GM19099 (cell line): ENCODE data around the gene KANSL1.

Experiments
- POLR2A ChIP-seq: IDR thresholded peaks from 3 replicates; pipeline ENCODE4 v1.6.1; 2011; ENCODE audit warnings: low read depth; ENCODE audit not compliant: insufficient read length; ENCODE audit errors: extremely low read depth

Gene KANSL1

DNA sequence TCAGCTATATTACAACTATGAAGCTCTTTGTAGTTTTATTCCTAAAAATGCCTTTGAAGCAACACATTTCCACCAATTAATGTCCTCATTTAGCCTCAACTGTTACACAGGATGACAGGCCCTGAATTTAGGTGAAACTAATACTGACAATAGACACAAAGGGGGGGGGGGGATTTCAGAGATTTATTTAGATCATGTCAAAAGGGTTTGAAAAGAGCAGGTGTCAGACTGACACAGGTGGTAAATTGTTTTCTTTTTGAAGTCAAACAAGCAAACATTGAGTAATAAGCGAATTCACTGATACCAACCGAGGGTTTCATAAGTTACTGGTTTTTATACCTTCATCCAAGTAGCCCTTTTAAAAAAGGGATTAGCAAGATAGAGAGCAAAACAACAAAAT lies 40.8 kb downstream of the KANSL1 start:
- no peak for TF ChIP-seq POLR2A

DNA sequence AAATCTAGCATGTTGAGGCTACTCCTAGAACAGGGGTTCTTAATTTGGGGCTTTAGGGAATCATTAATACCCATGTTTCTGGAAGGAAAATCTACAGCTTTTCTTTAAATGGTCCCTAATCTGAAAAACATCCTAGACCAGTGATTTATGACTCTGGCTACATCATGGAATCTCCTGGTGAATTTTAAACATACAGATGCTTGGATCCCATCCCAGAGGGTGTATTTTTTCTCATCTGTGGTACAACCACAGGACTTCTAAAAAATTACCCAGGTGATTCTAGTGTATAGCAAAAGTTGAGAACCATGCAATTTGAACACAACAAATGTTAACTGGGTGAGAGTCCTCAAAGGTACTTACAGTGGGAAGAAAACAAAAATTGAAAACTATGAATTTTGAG lies 41.5 kb downstream of the KANSL1 start:
- no peak for TF ChIP-seq POLR2A

DNA sequence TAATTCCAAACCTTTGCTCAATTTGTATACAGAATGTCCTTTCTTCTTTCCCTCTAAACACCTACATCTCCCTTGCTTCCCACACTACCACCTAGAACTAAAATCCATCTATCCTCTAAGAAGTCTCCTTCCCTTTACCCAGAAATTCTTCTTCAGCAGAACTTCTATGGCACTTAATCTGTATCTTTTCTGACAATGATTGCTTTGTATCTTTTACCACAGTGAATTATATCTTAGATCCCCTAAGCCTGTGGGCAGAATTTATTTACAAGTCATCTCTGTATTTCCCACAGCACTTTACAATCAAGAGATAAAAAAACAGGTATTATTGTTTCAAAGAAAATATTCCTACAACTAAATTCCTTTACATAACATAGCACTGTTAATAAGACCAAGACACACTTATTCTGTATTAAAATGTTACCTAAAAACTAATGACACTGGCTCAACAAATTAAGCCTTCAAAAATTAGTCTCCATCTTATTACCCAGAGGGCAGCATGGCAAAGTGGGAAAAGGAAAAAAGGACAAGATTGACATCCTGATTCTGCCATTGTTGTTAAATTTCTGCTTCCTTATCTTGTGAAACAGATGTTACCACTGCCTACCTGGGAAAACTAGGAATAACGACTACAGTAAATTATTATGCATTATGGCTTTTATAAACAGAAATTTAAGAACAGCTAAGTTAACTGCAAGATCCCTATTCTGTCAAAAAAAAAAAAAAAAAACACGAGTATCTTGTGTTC lies 42.8 kb downstream of the KANSL1 start:
- TF ChIP-seq POLR2A = no peak

DNA sequence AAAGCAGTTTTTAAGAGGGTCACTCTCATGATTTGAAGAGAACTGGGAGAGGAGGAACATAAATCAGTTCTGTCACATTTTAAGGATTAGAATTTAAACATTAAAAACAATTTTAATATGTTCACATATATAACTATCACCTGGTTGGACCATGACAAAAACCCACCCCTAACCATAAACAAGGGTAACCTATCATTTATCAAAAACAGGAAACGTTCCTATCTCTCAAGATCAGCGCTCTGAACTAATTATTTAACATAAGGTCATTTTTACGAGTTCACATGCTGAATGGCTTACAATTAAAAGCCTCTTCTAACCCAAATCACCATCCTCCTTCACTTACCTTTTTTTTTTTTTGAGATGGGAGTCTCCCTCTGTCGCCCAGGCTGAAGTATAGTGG lies 45.0 kb downstream of the KANSL1 start:
- TF ChIP-seq POLR2A = no peak

DNA sequence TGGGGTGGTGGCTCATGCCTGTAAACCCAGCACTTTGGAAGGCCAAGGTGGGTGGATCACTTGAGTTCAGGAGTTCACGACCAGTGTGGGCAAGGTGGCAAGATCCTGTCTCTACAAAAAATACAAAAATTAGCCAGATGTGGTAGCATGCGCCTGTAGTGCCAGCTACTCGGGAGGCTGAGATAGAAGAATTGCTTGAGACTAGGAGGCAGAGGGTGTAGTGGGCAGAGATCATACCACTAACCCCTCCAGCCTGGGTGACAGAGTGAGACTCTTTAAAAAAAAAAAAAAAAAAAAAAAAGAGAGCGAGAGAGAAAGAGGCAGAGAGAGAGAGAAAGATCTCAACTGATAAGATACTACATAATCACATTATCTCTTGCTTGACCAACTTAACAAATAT lies 45.9 kb downstream of the KANSL1 start:
- TF ChIP-seq POLR2A = no peak

DNA sequence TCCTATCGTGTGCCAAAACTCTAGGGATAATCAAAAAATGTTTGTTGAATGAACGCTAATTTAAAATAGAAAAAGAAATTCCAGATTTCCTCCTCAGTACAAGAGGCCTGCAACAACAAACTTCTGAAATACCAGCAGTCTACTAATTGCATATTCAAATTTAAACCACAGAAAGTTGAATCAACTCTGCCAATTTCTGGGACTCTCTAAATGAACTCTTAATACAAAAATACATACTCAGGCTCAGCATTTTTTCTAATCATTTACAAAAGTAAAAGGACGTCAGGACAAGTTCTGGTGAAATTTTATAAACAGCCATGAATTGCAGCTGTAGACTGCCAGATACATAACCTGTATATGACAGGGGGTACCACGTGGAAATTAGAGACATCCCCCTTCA lies 49.0 kb downstream of the KANSL1 start:
- TF ChIP-seq POLR2A = no peak

DNA sequence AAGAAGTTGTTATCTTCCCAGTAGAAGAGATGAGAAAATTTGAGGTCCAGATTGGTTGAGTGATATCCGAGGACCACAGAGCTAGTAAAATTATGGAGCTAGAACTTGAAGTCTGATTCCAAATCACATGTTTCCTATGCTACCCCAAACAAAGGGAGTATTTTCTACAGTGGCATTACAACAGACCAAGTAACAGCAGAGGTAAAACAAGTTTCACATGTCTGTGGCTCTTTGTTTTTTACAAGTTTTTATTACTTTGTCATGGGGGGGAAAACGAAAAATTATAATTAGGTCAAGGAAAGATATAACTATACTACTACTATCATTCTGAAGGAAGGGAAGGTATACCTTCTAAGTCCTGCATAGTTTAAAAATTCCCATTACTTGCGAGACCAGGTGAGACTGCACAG lies 49.4 kb downstream of the KANSL1 start:
- TF ChIP-seq POLR2A = no peak

DNA sequence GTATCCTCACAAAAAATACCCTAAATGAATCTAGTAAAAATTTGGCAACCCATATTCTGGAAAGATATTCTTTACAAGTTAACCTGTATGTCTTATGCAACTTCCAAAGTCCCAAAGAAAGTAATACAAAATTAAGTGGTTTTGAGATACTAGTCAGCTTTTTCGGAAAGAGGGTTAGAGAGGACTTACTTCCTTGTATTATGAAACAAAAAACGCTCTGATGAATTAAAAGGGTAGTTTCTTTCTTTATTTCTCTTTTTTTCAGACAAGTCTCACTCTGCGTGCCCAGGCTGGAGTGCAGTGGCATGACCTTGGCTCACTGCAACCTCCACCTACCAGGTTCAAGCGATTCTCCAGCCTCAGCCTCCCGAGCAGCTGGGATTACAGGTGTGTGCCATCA lies 51.6 kb downstream of the KANSL1 start:
- no peak for TF ChIP-seq POLR2A

DNA sequence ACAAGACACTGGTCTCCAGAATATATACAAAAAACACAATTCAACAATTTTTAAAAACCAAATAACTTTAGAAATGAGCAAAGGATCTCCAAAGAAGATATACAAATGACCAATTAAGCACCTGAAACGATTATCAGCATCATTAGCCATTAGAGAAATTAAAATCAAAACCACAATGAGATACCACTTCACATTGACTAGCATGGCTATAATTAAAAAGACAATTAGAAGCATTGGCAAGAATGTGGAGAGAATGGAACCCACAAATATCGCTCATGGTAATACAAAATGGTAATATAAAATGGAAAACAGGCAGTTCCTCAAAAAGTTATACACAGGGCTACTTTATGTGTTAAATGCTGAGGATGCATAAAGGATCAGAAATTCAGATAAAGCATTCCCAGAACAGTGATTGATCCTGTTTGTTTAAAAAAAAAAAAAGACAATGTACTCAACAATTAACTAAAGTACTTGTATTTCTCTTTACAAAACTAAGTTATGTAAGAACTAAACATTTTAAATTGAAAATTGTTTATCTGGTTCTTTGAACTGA lies 52.5 kb downstream of the KANSL1 start:
- no peak for TF ChIP-seq POLR2A

DNA sequence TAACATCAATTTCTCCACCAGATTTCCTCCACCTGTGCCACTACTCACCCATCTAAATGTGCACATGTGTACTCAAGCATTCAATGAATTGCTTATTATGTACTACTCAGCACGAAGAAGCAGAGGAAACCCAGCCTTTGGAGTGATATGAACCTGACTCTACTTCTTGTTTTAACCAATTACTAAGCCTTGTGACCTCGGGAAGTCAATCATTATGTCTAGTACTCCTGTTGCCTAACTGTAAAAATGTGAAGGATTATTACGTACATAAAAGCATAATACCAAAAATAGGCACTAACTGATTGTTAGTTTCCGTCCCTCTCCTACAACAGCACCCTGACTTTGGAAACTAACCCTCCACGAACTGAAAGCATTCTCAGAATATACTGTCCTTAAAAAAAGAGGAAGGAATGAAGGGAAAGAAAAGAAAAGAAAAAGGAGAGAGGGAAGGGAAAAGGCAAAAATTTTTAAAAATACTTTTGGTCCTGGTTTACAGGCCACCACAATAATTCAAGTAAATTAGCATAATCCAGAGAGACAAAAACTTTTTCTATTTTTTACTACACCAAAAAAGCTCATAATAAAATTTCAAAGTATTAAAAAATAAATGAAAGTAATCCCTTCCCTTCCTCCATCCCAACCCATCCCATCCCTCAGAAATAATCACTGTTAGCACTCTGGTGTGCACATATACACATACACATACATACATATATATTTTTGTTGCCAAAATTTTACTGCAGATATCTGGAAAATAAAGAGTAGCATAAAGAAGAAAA lies 53.6 kb downstream of the KANSL1 start:
- TF ChIP-seq POLR2A = no peak

DNA sequence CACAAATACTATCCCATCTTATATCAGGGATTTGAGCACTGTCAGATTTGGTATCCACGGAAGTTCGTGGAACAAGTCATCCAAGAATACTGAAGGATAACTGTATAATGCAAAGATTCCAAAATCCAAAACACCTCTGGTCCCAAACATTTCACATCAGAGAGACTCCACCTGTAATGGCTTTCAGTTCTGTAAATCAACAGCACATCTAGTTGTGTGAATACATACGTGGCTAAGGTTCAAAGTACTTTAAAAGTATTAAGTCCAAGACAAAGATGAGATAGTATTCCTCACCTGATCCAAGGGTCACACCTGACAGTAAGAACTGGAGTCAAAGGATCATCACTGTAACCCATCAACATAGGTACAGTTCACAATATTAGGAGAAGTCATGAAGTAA lies 54.8 kb downstream of the KANSL1 start:
- TF ChIP-seq POLR2A = no peak

DNA sequence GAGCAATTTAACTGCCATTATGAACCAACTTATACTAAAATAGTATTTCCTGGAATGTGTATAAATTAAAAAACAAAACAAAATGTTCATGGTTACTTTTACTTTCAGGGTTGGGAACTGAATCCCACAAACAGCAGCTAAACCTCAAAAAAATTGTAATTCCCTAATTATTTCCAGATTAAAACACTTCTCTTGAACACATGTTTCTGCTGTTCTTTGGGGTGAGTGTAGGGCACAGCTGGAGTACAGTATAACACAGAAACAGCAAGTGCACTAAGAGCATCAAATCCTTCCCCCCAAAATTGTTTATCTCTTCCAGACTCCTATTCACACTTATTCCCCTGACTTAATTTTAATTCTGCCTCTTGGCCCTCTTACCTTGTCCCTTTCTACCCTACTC lies 56.4 kb downstream of the KANSL1 start:
- TF ChIP-seq POLR2A = no peak

DNA sequence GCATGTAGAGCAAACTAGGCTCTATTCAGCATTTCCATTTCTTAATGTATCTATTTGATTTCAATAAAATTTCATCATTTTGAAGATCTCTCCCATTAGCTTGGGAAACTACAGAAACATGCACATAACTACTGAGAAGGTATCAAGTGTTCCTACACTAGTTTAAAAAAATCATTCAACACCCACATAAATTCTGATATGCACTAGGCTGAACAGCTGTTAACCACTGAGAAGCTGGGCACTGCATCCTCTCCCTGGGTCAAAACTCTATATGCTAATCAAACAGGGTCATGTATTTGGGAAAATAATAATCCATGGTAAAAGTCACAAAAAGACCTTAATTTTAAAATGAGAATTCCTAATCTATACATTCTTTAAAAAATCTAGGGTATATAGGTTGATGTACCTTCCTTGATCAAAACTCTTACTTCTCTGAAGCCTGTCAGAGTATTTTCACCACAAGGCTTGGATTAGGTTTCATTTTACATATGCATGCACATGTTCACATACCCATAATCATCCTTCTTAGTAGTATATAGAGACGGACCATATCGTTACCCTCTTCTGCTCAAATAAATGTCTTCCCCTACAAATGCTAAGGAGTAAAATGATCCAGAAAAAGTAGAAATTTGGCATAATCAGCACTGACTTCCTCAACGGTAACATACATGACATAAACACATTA lies 57.2 kb downstream of the KANSL1 start:
- TF ChIP-seq POLR2A = no peak

DNA sequence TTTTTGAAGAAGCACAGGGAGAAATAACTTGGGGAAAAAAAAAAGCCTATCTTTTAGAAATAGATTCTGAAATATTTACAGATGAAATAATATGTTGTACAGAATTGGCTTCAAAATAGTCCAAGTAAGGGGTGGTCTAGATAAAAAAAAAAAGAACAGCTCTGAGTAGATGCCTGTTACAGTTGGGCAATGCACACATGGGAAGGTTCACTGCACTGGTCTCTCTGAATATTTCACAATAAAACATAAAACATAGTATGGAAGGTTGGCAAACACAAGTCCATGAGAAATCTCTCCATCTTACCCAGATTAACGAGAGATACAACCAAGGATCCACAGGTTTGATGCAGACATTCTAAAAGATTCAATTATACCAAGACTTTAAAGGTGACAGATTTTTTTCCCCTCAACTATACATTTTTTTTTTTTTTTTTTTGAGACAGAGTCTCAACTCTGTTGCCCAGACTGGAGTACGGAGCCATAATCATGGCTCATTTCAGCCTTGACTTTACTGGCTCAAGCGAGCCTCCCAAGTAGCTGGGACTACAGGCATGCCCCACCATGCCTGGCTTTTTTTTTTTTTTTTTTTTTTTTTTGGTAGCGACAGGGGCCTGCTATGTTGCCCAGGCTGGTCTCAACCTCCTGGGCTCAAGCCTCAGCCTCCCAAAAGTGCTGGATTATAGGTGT lies 58.0 kb downstream of the KANSL1 start:
- TF ChIP-seq POLR2A = no peak

DNA sequence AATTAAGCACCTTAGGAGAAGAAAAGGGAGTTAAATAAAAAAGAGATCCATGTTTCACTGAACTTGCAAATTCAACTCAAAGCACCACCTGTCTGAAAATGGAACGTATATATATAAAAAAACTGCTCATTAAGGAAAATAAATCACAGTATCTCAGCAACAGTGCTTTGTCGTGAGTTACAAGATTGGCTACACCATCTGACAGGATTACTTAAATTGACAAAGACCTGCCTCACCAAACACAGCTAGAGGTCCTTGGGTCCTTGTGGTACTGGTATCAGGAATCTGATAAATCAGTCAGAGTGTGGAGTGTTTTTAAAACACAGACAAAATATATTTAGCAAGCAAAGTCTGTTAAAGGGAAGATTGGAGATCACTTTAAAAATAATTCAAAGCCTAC lies 63.9 kb downstream of the KANSL1 start:
- no peak for TF ChIP-seq POLR2A

DNA sequence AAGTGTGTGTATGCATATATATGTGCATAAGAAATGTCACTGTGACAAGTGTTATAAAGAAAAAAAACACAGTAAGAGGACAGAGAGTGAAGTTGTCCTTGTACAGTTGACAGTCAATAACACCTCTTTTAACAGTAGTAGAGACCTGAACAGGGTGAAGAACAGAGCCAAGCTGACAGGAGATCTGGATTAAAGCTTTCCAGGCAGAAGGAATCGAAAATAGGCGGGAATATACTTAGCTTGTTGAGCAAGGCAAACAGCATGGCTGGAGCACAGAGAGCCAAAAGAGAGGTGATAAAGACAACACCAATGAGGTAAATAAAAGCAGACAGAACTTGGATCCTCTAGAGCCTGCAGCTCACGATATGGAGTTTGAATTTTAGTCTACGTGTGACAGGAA lies 64.8 kb downstream of the KANSL1 start:
- no peak for TF ChIP-seq POLR2A

DNA sequence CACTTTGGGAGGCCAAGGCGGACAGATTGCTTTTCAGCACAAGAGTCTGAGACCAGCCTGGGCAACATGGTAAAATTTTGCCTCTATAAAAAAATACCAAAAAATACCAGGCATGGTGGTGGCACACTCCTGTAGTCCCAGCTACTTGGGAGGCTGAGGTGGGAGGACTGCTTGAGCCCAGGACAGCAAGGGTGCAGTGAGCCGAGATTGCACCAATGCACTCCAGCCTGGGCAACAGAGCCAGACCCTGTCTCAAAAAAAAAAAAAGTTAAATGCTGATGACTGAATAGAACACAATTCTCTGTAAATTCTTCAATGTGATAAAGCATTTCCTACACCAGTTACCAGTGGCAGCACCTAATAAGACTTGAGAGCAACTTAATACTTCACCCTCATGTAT lies 65.7 kb downstream of the KANSL1 start:
- TF ChIP-seq POLR2A = no peak
